IMR-90 (cell line): ENCODE measurements around the gene ABTB2. TPM values are rescaled to one million over a fixed set of nuclear protein-coding genes. Genes with fewer than 3 reads are reported as not detected.
A peak's percentile ranks its signal among the peaks of the same experiment; 100 is the strongest.

ENCODE experiments used
- ATAC-seq: fragments of 200-7000 bp; cut with Tn5 transposase; 2 replicates; pipeline ENCODE4 v1.9.1; 2020; ENCODE audit warnings: low read depth, mild to moderate bottlenecking, moderate library complexity
- BruUV-seq: library from RNA; stranded (reverse); fragments of 400-500 nt; replicated peaks from 2 replicates; lab custom pipeline; 2021; lab: Mats Ljungman, UMichigan
- CTCF ChIA-PET: fragments of 300-600 bp; formaldehyde crosslinking; extraction: SDS; loops from one replicate; lab custom pipeline; 2021; ENCODE audit warnings: antibody characterized with exemption; lab: Yijun Ruan, JAX
- POLR2A ChIA-PET: fragments of 300-600 bp; sonication (Branson Sonifier 250); formaldehyde crosslinking; loops from one replicate; lab custom pipeline; 2022; ENCODE audit warnings: antibody characterized with exemption; ENCODE audit not compliant: unreplicated experiment; lab: Charles Lee
- DNase-seq: peaks from one replicate; pipeline ENCODE4 v3.0.0; 2013
- H2AFZ ChIP-seq: replicated peaks from 2 replicates; pipeline ENCODE3; 2013; ENCODE audit warnings: low read length, mild to moderate bottlenecking; ENCODE audit not compliant: poor library complexity
- H2AK5ac ChIP-seq: 2 replicates; pipeline ENCODE4 v1.6.1; 2013; ENCODE audit warnings: low read depth, low read length, inconsistent platforms
- H2AK9ac ChIP-seq: replicated peaks from 2 replicates; pipeline ENCODE3; 2013; ENCODE audit warnings: mild to moderate bottlenecking, low read depth, low read length, moderate library complexity; ENCODE audit not compliant: poor library complexity
- H2BK120ac ChIP-seq: 2 replicates; pipeline ENCODE4 v1.6.1; 2013; ENCODE audit warnings: low read depth, low read length, inconsistent platforms
- H2BK15ac ChIP-seq: 3 replicates; pipeline ENCODE4 v1.6.1; 2013; ENCODE audit warnings: low read depth, low read length, inconsistent platforms
- H2BK20ac ChIP-seq: 2 replicates; pipeline ENCODE4 v1.6.1; 2013; ENCODE audit warnings: low read depth, mild to moderate bottlenecking, inconsistent platforms, low read length, moderate library complexity
- H2BK5ac ChIP-seq: 2 replicates; pipeline ENCODE4 v1.6.1; 2013; ENCODE audit warnings: mild to moderate bottlenecking, low read depth, low read length, inconsistent platforms; ENCODE audit not compliant: poor library complexity, severe bottlenecking
- H3K14ac ChIP-seq: replicated peaks from 2 replicates; pipeline ENCODE4 v1.6.1; 2013; ENCODE audit warnings: low read depth, low read length, inconsistent platforms
- H3K18ac ChIP-seq: 2 replicates; pipeline ENCODE4 v1.6.1; 2013; ENCODE audit warnings: low read depth, low read length, control low read depth
- H3K23ac ChIP-seq: 2 replicates; pipeline ENCODE4 v1.6.1; 2013; ENCODE audit warnings: low read depth, low read length, inconsistent platforms
- H3K27ac ChIP-seq: 2 replicates; pipeline ENCODE4 v1.5.1; 2013; ENCODE audit warnings: mild to moderate bottlenecking, control low read depth, low read length; ENCODE audit not compliant: insufficient read depth
- H3K27me3 ChIP-seq: 2 replicates; pipeline ENCODE4 v1.6.1; 2013; ENCODE audit warnings: low read length; ENCODE audit not compliant: control insufficient read depth, insufficient read depth
- H3K36me3 ChIP-seq: 2 replicates; pipeline ENCODE4 v1.6.1; 2013; ENCODE audit warnings: low read length, mixed read lengths; ENCODE audit not compliant: control insufficient read depth, insufficient read depth
- H3K4ac ChIP-seq: 2 replicates; pipeline ENCODE4 v1.6.1; 2013; ENCODE audit warnings: low read depth, low read length, inconsistent platforms
- H3K4me1 ChIP-seq: 2 replicates; pipeline ENCODE4 v1.6.1; 2013; ENCODE audit warnings: low read length, mixed read lengths; ENCODE audit not compliant: control insufficient read depth, insufficient read depth
- H3K4me2 ChIP-seq: 2 replicates; pipeline ENCODE4 v1.6.1; 2013; ENCODE audit warnings: low read depth, mild to moderate bottlenecking, control low read depth, low read length, moderate library complexity
- H3K4me3 ChIP-seq: 2 replicates; pipeline ENCODE4 v1.5.1; 2013; ENCODE audit warnings: low read depth, mild to moderate bottlenecking, control low read depth, low read length, moderate library complexity; ENCODE audit not compliant: insufficient read depth
- H3K56ac ChIP-seq: 2 replicates; pipeline ENCODE4 v1.6.1; 2013; ENCODE audit warnings: low read length, inconsistent platforms; ENCODE audit not compliant: insufficient read depth; ENCODE audit errors: extremely low read depth
- H3K79me1 ChIP-seq, 2 experiments: 2 replicates each; pipeline ENCODE4 v1.6.1; 2013; ENCODE audit warnings: low read length in 2 of 2, inconsistent platforms in 1 of 2, low read depth in 1 of 2
- H3K9ac ChIP-seq: 2 replicates; pipeline ENCODE4 v1.6.1; 2013; ENCODE audit warnings: low read depth, low read length, control low read depth
- H3K9me1 ChIP-seq: 2 replicates; pipeline ENCODE4 v1.6.1; 2013; ENCODE audit warnings: low read length, inconsistent platforms; ENCODE audit not compliant: insufficient read depth
- H3K9me3 ChIP-seq: 2 replicates; pipeline ENCODE4 v1.6.1; 2013; ENCODE audit warnings: low read length; ENCODE audit not compliant: control insufficient read depth, insufficient read depth
- H4K20me1 ChIP-seq: 2 replicates; pipeline ENCODE4 v1.6.1; 2013; ENCODE audit warnings: low read length, inconsistent platforms; ENCODE audit not compliant: insufficient read depth
- H4K5ac ChIP-seq: 2 replicates; pipeline ENCODE4 v1.6.1; 2013; ENCODE audit warnings: mild to moderate bottlenecking, low read depth, low read length, control low read depth
- H4K8ac ChIP-seq, 2 experiments: 2 replicates each; pipeline ENCODE4 v1.6.1; 2013; ENCODE audit warnings: low read depth in 2 of 2, low read length in 2 of 2, control low read depth in 1 of 2, inconsistent platforms in 1 of 2
- H4K91ac ChIP-seq: 2 replicates; pipeline ENCODE4 v1.6.1; 2013; ENCODE audit warnings: low read depth, low read length, inconsistent platforms; ENCODE audit not compliant: insufficient read depth
- CEBPB ChIP-seq: IDR thresholded peaks from 2 replicates; pipeline ENCODE4 v1.6.1; 2012; ENCODE audit warnings: low read depth, low read length, improper control_type of control experiment
- CHD1 ChIP-seq: IDR thresholded peaks from 2 replicates; pipeline ENCODE4 v1.6.1; 2012; ENCODE audit warnings: low read depth, low read length, improper control_type of control experiment
- FOS ChIP-seq: fragments of 150-350 bp; IDR thresholded peaks from 2 replicates; pipeline ENCODE4 v1.6.1; 2016; ENCODE audit warnings: low read depth, low read length
- MAFK ChIP-seq: IDR thresholded peaks from 2 replicates; pipeline ENCODE4 v1.6.1; 2012; ENCODE audit warnings: low read depth, low read length, improper control_type of control experiment
- MXI1 ChIP-seq: IDR thresholded peaks from 2 replicates; pipeline ENCODE4 v1.6.1; 2012; ENCODE audit warnings: low read depth, mild to moderate bottlenecking, low read length, moderate library complexity, borderline replicate concordance
- NFE2L2 ChIP-seq: fragments of 150-350 bp; IDR thresholded peaks from 2 replicates; pipeline ENCODE4 v1.6.1; 2016; ENCODE audit warnings: low read depth, mild to moderate bottlenecking, low read length
- RAD21 ChIP-seq: IDR thresholded peaks from 2 replicates; pipeline ENCODE4 v1.6.1; 2012; ENCODE audit warnings: low read length, improper control_type of control experiment
- RCOR1 ChIP-seq: IDR thresholded peaks from 2 replicates; pipeline ENCODE4 v1.6.1; 2012; ENCODE audit warnings: mild to moderate bottlenecking, low read length, improper control_type of control experiment; ENCODE audit not compliant: insufficient replicate concordance
- RFX5 ChIP-seq: IDR thresholded peaks from 2 replicates; pipeline ENCODE4 v1.8.0; 2012; ENCODE audit warnings: low read depth, mild to moderate bottlenecking, low read length, moderate library complexity
- SMC3 ChIP-seq: fragments of 150-350 bp; IDR thresholded peaks from 2 replicates; pipeline ENCODE4 v1.6.1; 2016; ENCODE audit warnings: low read depth, mild to moderate bottlenecking, antibody characterized with exemption, low read length, moderate library complexity
- WGBS, 2 experiments: methylation state at CpG; one replicate each; pipeline versions ENCODE4 v1.1.5 to v1.1.7; 2013; ENCODE audit warnings: missing lambda C conversion rate in 2 of 2; ENCODE audit not compliant: insufficient read length in 1 of 2; ENCODE audit errors: extremely low coverage in 2 of 2; 5-methylcytosine and 5-hydroxymethylcytosine counted together
- dilution Hi-C: fragments of 300-500 bp; cut with HindIII; formaldehyde crosslinking; loops from one replicate; pipeline ENCODE4 v1.14.3; 2018; ENCODE audit warnings: low sequenced_read_pairs; ENCODE audit not compliant: unreplicated experiment
- in situ Hi-C: fragments of 300-500 bp; cut with MboI; formaldehyde crosslinking; loops from 3 replicates; pipeline ENCODE4 v1.14.3; 2019; ENCODE audit warnings: low sequenced_read_pairs, inconsistent platforms, mixed read lengths
- intact Hi-C: fragments of 100-400 bp; cut with micrococcal nuclease; formaldehyde crosslinking; loops from 2 replicates; pipeline ENCODE4 v1.10.0; 2022
- polyA plus RNA-seq, 3 experiments: library from polyadenylated mRNA; depleted of rRNA; stranded (reverse); fragments of >200 nt; gene quantifications; 2 replicates each; pipeline ENCODE4 v1.2.3, GENCODE V29; 2012; ENCODE audit warnings: low replicate concordance in 1 of 3
- total RNA-seq: library from RNA; depleted of rRNA; stranded (reverse); fragments of >200 nt; gene quantifications from 2 replicates; pipeline ENCODE4 v1.2.3, GENCODE V29; 2012
- TF ChIP-seq, protein P1 (sequence below): conservative IDR thresholded peaks from 2 replicates; pipeline ENCODE4 v1.5.1; 2012; ENCODE audit warnings: mild to moderate bottlenecking, low read depth, low read length, improper control_type of control experiment

ABTB2 gene
- total and polyA plus RNA-seq, 2 of the 4 experiments (the other 2 are of a cell fraction): 0.18 to 2.0 TPM

DNA sequence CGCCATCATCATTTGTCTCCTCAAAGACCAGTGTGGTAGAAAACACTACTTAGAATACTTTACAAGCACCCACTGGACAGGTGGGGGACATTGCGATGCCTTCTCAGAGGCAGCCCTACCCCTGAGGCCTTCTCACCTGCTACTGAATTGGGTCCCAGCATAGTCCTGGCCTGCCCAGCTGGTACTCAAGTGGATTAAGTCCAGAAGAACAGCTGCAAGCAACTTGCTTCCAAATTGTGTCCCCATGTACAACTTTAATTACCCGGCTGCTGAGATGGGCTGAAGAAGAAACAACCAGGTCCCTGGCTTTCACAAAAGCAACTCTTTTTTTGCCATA, 12.3 kb downstream of the ABTB2 start:
- peaks cover 27% of the 10 kb centered on the region for H3K4me1 ChIP-seq
- H3K23ac ChIP-seq: 0 out of 2 replicates have a peak overlapping the region, but pooled peaks have one; percentile 65
- 88% methylated on average over 1 of the region's 3 CpGs; no CpG with 5 or more reads in 1 of the 2 experiments for WGBS, 2 experiments
- no peak overlapping the region for H3K4me2 ChIP-seq
- dilution Hi-C loops: loop anchor here (25.0 kb wide), 1 partner anchor 158 kb away; no protein-coding TSS in a partner anchor
- POLR2A ChIA-PET: no interaction called here
- H3K4me3 ChIP-seq: no peak overlapping the region
- no peak overlapping the region for H3K56ac ChIP-seq
- intact Hi-C loops: no loop called here
- no peak for TF ChIP-seq NFE2L2
- no peak for TF ChIP-seq RAD21
- TF ChIP-seq RFX5: no peak
- no peak for TF ChIP-seq FOS
- TF ChIP-seq RCOR1: no peak
- no peak for TF ChIP-seq MXI1
- TF ChIP-seq SMC3: no peak
- TF ChIP-seq CHD1: no peak
- TF ChIP-seq MAFK: no peak
- TF ChIP-seq CEBPB: no peak
- TF ChIP-seq, protein P1, sequence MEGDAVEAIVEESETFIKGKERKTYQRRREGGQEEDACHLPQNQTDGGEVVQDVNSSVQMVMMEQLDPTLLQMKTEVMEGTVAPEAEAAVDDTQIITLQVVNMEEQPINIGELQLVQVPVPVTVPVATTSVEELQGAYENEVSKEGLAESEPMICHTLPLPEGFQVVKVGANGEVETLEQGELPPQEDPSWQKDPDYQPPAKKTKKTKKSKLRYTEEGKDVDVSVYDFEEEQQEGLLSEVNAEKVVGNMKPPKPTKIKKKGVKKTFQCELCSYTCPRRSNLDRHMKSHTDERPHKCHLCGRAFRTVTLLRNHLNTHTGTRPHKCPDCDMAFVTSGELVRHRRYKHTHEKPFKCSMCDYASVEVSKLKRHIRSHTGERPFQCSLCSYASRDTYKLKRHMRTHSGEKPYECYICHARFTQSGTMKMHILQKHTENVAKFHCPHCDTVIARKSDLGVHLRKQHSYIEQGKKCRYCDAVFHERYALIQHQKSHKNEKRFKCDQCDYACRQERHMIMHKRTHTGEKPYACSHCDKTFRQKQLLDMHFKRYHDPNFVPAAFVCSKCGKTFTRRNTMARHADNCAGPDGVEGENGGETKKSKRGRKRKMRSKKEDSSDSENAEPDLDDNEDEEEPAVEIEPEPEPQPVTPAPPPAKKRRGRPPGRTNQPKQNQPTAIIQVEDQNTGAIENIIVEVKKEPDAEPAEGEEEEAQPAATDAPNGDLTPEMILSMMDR: no peak
- no peak overlapping the region for H3K18ac ChIP-seq
- DNase-seq (no peak), ATAC-seq (no peak)
- no peak overlapping the region for H3K9ac ChIP-seq
- peak overlapping the region; percentile 58 for H2BK120ac ChIP-seq
- H4K91ac ChIP-seq: peak overlapping the region; percentile 17; the same call in 1 of the 2 replicates
- in situ Hi-C loops: no loop called here
- H2BK20ac ChIP-seq: peak overlapping the region; percentile 46
- H4K20me1 ChIP-seq: peaks cover 10% of the 10 kb centered on the region; the same call in 1 of the 2 replicates
- peak overlapping the region; percentile 39 for H2AK9ac ChIP-seq
- peak overlapping the region; percentile 28 for H2AFZ ChIP-seq
- peaks cover 39% of the 10 kb centered on the region for H3K9me1 ChIP-seq
- H2BK15ac ChIP-seq: peak overlapping the region; percentile 55; the same call in 1 of the 3 replicates
- no TSS peak for BruUV-seq
- CTCF ChIA-PET: interaction anchor here (0.6 to 2.5 kb wide), 3 partner anchors 8 to 171 kb away, joined by 3 to 14 read pairs (median 3); no protein-coding TSS in a partner anchor
- no peaks in the 10 kb centered on the region for H3K36me3 ChIP-seq
- H4K8ac ChIP-seq: peak overlapping the region in 1 of 2 experiments; percentile 19; a peak in 1 of 4 replicates
- H2BK5ac ChIP-seq: no peak overlapping the region
- peak overlapping the region; percentile 29; the same call in 1 of the 2 replicates for H3K14ac ChIP-seq
- no peaks in the 10 kb centered on the region for H3K79me1 ChIP-seq
- peak overlapping the region; percentile 48 for H3K4ac ChIP-seq
- H3K9me3 ChIP-seq: no peaks in the 10 kb centered on the region
- H3K27me3 ChIP-seq: peaks cover 7% of the 10 kb centered on the region
- H2AK5ac ChIP-seq: peak overlapping the region; percentile 57
- no peak overlapping the region for H4K5ac ChIP-seq
- H3K27ac ChIP-seq: no peak overlapping the region
